Activated CD8-positive, alpha-beta T cell treated with anti-CD3 and anti-CD28 coated beads for 36 hours (primary cell): ENCODE measurements around the gene KIF2A. TPM values are rescaled to one million over a fixed set of nuclear protein-coding genes. Genes with fewer than 3 reads are reported as not detected.

Experiments
- ATAC-seq: fragments of 200-7000 bp; cut with Tn5 transposase; one replicate; pipeline ENCODE4 v1.10.0; 2021; ENCODE audit warnings: mild to moderate bottlenecking, moderate library complexity
- CTCF ChIA-PET: fragments of 350-600 bp; sonication (Branson Sonifier 250); formaldehyde crosslinking; loops from one replicate; lab custom pipeline; 2021; ENCODE audit warnings: antibody characterized with exemption; lab: Charles Lee
- POLR2A ChIA-PET: fragments of 350-600 bp; sonication (Branson Sonifier 250); formaldehyde crosslinking; loops from one replicate; lab custom pipeline; 2021; ENCODE audit warnings: antibody characterized with exemption; lab: Charles Lee
- DNase-seq: peaks from one replicate; pipeline ENCODE4 v3.0.0-alpha.2; 2020
- H3K27ac Mint-ChIP-seq: one replicate; pipeline ENCODE4 v1.8.0; 2021; ENCODE audit warnings: mild to moderate bottlenecking, mixed read lengths
- H3K27me3 Mint-ChIP-seq: one replicate; pipeline ENCODE4 v1.8.0; 2021; ENCODE audit warnings: mixed read lengths
- H3K36me3 Mint-ChIP-seq: one replicate; pipeline ENCODE4 v1.8.0; 2021; ENCODE audit warnings: low read depth, mixed read lengths
- H3K4me1 Mint-ChIP-seq: one replicate; pipeline ENCODE4 v1.8.0; 2021; ENCODE audit warnings: low read depth, mixed read lengths
- H3K4me3 Mint-ChIP-seq: one replicate; pipeline ENCODE4 v1.8.0; 2021; ENCODE audit warnings: mild to moderate bottlenecking, moderate library complexity, mixed read lengths
- H3K9me3 Mint-ChIP-seq: one replicate; pipeline ENCODE4 v1.8.0; 2021; ENCODE audit warnings: mixed read lengths
- CTCF ChIP-seq: fragments of 200-600 bp; IDR thresholded peaks from one replicate; pipeline ENCODE4 v1.8.0; 2022; ENCODE audit warnings: antibody characterized with exemption, mild to moderate bottlenecking
- intact Hi-C: fragments of 100-400 bp; cut with micrococcal nuclease; formaldehyde crosslinking; loops from one replicate; pipeline ENCODE4 v1.10.0; 2022
- total RNA-seq, 2 experiments: library from RNA; stranded (reverse); gene quantifications; one replicate each; pipeline ENCODE4 v1.2.3, GENCODE V29; 2021

The KIF2A gene
- 100 to 1,000 TPM; 251 to 257 TPM for total RNA-seq

- Mint-ChIP-seq H3K4me3 (peak within 1 kb of the TSS; percentile 99), H3K9me3 (no peaks in the 10 kb centered on the region), H3K36me3 (peaks cover 41% of the 10 kb centered on the region), H3K27ac (peak within 1 kb of the TSS; percentile 100), H3K27me3 (no peaks in the 10 kb centered on the region), H3K4me1 (peaks cover 47% of the 10 kb centered on the region)
- ChIA-PET CTCF (interaction anchor here (0.9 to 1.6 kb wide), 9 partner anchors 9 to 82 kb away, joined by 3 to 18 read pairs (median 7); no protein-coding TSS in a partner anchor), POLR2A (interaction anchor here (0.6 to 1.7 kb wide), 22 partner anchors 10 to 98 kb away, joined by 3 to 24 read pairs (median 4); partner anchors contain the start of gene DIMT1)
- intact Hi-C loops, result loop anchor here (2.0 to 10.0 kb wide), 5 partner anchors 21 to 96 kb away; partner anchors contain the start of gene DIMT1
- peak; percentile 97 for DNase-seq
- ATAC-seq, result peak; percentile 88
- no peak for TF ChIP-seq CTCF
These were observed at the start of gene KIF2A for GRCh38 chr5:62305715-62306322. TSS of gene KIF2A (plus strand) at chr5:62306206. CDS start at chr5:62306473, 267 bp downstream.

GRCh38 chr5:62257020-62257367 lies 49.0 kb upstream of the KIF2A start:
- POLR2A ChIA-PET, result interaction anchor here (0.8 to 2.3 kb wide), 8 partner anchors 11 to 145 kb away, joined by 3 to 9 read pairs (median 5); partner anchors contain the start of gene KIF2A

GRCh38 chr5:62258654-62259053 lies 47.4 kb upstream of the KIF2A start:
- H3K4me1 Mint-ChIP-seq, result peaks cover 68% of the 10 kb centered on the region
- DNase-seq (no peak), ATAC-seq (no peak)
- intact Hi-C loops, result loop anchor here (5.0 kb wide), 1 partner anchor 49 kb away; the partner anchor contains the start of gene KIF2A
- ChIA-PET CTCF (interaction anchor here (1.0 to 1.5 kb wide), 3 partner anchors 9 to 67 kb away, joined by 3 read pairs; no protein-coding TSS in a partner anchor), POLR2A (interaction anchor here (1.3 to 1.5 kb wide), 3 partner anchors 27 to 67 kb away, joined by 3 to 5 read pairs (median 4); partner anchors contain the start of gene KIF2A)
- H3K9me3 Mint-ChIP-seq, result peaks cover 4% of the 10 kb centered on the region
- peak overlapping the region; percentile 69 for H3K27ac Mint-ChIP-seq
- peaks cover 19% of the 10 kb centered on the region for H3K36me3 Mint-ChIP-seq
- no peak overlapping the region for H3K4me3 Mint-ChIP-seq
- no peaks in the 10 kb centered on the region for H3K27me3 Mint-ChIP-seq
- no peak for TF ChIP-seq CTCF

More at GRCh38 chr5:62257020-62257367, 49.0 kb upstream of the KIF2A start:
- ATAC-seq, result no peak
- peak overlapping the region; percentile 52 for H3K4me3 Mint-ChIP-seq
- TF ChIP-seq CTCF, result no peak
- no peak for DNase-seq
- peak overlapping the region; percentile 88 for H3K27ac Mint-ChIP-seq
- CTCF ChIA-PET, result interaction anchor here (1.0 to 1.1 kb wide), 2 partner anchors 29 to 31 kb away, joined by 3 to 5 read pairs; no protein-coding TSS in a partner anchor
- peaks cover 33% of the 10 kb centered on the region for H3K36me3 Mint-ChIP-seq
- H3K9me3 Mint-ChIP-seq, result peaks cover 16% of the 10 kb centered on the region
- no peaks in the 10 kb centered on the region for H3K27me3 Mint-ChIP-seq
- intact Hi-C loops, result loop anchor here (5.0 kb wide), 1 partner anchor 50 kb away; the partner anchor contains the start of gene KIF2A
- peaks cover 83% of the 10 kb centered on the region for H3K4me1 Mint-ChIP-seq

- H3K9me3 Mint-ChIP-seq, result peaks cover 1% of the 10 kb centered on the region
- no peak for ATAC-seq
- intact Hi-C loops, result loop anchor here (5.0 kb wide), 1 partner anchor 48 kb away; the partner anchor contains the start of gene KIF2A
- H3K36me3 Mint-ChIP-seq, result peaks cover 12% of the 10 kb centered on the region
- H3K27me3 Mint-ChIP-seq, result no peaks in the 10 kb centered on the region
- peaks cover 58% of the 10 kb centered on the region for H3K4me1 Mint-ChIP-seq
- H3K27ac Mint-ChIP-seq, result peak overlapping the region; percentile 69
- peak; percentile 28 for DNase-seq
- TF ChIP-seq CTCF, result no peak
- ChIA-PET POLR2A (interaction anchor here (1.1 to 1.4 kb wide), 2 partner anchors 25 to 66 kb away, joined by 3 read pairs; no protein-coding TSS in a partner anchor), CTCF (interaction anchor here (1.0 to 1.8 kb wide), 4 partner anchors 8 to 66 kb away, joined by 3 to 5 read pairs (median 3); no protein-coding TSS in a partner anchor)
- no peak overlapping the region for H3K4me3 Mint-ChIP-seq
These were observed 46.2 kb upstream of the KIF2A start for GRCh38 chr5:62259699-62260250.
